HG02623 (cell line): Measurements from ENCODE around the gene ITSN1.
A peak's percentile ranks its signal among the peaks of the same experiment; 100 is the strongest.
"Not testable (repeated sequence)": the region's sequence is repeated elsewhere in the genome, so short reads cannot be mapped to it uniquely, and the experiment has no call there.

Source experiments
- ATAC-seq: cut with Tn5 transposase; IDR thresholded peaks from one replicate; pipeline ENCODE4 v1.9.1; 2021; ENCODE audit warnings: moderate library complexity; ENCODE audit not compliant: unreplicated experiment

ITSN1 gene

DNA sequence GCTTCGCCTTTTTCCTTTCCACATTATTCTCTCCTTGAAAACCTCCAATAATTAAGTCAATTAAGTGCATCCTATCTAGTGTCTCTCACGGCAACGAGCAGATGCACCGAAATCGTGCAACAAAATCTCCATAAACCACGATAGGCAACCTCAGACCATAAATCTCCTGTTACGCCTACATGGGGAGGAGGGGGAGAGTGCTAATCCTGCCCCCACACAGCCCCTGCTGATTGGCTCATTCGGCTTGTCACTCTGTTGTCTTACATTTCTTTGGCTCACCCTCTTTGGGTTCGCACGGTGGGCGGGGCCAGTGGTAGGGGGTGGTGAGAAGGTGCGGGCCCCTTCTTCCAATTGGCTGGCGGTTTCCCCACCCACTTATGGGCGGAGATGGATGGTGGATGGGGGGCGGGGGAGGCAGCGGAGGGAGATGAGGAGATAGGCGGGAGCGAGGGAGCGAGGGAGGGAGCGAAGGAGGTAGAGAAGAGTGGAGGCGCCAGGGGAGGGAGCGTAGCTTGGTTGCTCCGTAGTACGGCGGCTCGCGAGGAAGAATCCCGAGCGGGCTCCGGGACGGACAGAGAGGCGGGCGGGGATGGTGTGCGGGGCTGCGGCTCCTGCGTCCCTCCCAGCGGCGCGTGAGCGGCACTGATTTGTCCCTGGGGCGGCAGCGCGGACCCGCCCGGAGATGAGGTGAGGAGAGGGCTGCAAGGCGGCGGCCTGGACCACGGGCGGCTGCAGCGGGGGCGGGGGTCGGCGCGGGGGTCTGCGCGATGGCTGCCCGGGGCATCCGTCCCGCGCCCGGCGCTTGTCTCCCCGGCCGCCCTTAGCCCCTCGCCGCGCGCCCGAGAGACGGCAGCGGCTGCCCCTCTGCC, at the start of gene ITSN1:
TSS of gene ITSN1 (plus strand) at position 475 of the 869 bp plus-strand sequence. CDS start 76,328 bp downstream, outside the sequence.
- ATAC-seq = peak; percentile 80

DNA sequence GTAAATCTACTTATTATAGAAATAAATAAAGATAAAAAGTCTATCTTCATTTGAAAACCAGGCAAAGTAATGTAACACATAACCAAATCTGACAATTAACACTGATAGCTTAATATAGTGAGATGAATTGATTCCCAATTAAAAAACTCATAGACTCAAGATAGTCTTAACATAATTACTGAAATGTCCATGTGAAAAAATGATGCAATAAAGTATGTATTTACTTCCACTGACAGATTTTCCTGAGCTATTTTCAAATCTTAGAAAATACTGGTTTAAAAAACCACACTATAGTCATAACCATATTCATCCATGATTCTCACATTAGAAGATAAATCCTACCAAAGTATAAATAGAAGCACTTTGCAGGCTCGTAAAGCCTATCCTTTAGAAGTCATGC, 44.2 kb upstream of the ITSN1 start:
- ATAC-seq = no peak

DNA sequence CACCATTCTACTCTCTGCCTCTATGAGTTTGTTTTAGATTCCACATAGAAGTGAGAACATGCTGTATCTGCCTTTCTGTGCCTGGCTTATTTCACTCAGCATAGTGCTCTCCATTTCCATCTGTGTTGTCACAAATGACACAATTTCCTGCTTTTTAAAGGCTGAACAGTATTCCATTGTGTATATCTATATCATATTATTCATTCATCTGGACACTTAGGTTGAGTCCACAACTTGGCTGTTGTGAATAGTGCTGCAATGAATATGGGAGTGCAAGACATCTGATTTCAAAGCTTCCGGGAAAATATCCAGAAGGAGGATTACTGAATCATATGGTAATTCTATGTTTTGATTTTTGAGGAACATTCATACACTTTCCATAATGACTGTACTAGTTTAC, 33.7 kb upstream of the ITSN1 start:
- ATAC-seq = no peak

GRCh38 chr21:33611006-33611744, 31.1 kb upstream of the ITSN1 start:
- no peak for ATAC-seq

- ATAC-seq = not testable (repeated sequence)
Measured at GRCh38 chr21:33617565-33617964, 24.7 kb upstream of the ITSN1 start.

DNA sequence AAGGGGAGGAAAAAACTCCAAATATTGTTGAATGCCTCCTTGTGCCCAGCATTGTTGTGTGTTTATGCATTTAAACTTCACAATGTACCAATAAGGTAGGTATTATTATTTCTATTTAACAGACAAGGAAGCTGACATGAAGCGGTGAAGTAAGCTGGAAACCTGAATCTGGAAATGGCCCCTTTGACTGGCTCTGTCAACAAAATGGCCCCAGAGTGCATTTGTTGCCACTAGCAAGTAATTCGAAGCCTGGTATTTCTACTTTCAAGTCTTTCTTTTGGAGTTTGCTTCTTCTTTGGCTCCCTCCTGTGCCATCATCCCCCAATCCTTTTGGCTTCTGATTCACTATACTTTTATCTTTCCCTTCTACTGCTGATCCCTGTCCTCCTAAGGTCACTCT, 23.9 kb upstream of the ITSN1 start:
- ATAC-seq = no peak

GRCh38 chr21:33619726-33620125, 22.6 kb upstream of the ITSN1 start:
- ATAC-seq = no peak

GRCh38 chr21:33622253-33622652, 20.0 kb upstream of the ITSN1 start:
- ATAC-seq = no peak

- ATAC-seq = not testable (repeated sequence)
Measured at GRCh38 chr21:33626151-33626550, 16.1 kb upstream of the ITSN1 start.

GRCh38 chr21:33634254-33634653, 8.0 kb upstream of the ITSN1 start:
- ATAC-seq = no peak

DNA sequence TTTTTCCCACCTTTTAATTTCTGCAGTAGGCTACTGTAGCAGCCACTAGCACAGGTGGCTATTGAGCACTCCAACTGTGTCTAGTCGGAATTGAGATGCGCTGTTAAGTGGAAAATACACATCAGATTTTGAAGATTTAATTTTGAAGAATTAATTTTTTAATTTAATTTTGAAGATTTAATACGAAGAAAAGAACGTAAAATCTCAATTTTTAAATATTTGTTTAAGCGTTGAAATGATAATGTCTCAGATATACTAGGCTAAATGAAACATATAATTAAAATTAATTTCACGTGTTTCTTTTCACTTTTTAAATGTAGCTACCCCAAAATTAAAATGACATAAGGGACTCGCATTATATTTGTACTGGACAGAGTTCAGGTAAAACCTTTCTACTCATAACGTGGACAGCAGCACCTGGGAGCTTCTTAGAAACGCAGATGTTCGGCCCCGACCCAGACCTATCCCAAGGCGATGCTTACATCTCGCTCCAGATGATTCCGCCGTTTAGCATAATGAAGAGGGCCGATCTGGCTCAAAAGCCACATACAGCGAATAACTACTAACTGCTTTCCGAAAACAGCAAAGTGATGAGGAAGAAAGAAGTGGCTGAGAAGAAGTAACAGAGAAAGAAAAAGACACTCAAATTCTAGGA, 1.5 kb upstream of the ITSN1 start:
- ATAC-seq = no peak

GRCh38 chr21:33641352-33642026, 812 bp upstream of the ITSN1 start, which contains the start of gene CRYZL1:
Gene CRYZL1 (minus strand): TSS chr21:33641741. CDS start chr21:33631551, 10,190 bp downstream.
- ATAC-seq = peak; percentile 85

GRCh38 chr21:33642896-33643657, 776 bp downstream of the ITSN1 start:
- ATAC-seq = no peak

GRCh38 chr21:33643658-33644311, 1.5 kb downstream of the ITSN1 start:
- ATAC-seq = no peak

- no peak for ATAC-seq
Measured at GRCh38 chr21:33644383-33645074, 2.2 kb downstream of the ITSN1 start.

- no peak for ATAC-seq
Measured at GRCh38 chr21:33645730-33646129, 3.4 kb downstream of the ITSN1 start.

- no peak for ATAC-seq
Measured at GRCh38 chr21:33647587-33647986, 5.3 kb downstream of the ITSN1 start.

DNA sequence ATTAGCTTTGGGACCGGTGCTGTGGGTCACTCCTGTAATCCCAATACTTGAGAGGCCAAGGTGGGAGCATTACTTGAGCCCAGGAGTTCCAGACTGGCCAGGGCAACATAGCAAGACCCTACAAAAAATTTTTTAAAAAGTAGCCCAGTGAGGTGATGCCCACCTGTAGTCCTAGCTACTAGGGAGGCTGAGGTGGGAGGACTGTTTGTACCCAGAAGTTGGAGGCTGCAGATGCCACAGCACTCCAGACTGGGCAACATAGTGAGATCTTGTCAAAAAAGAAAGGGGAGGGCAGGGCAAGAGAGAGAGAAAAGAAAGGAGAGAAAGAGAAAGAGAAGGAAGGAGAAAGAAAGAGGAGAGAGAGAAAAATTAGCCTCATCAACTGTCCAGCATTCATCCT, 6.3 kb downstream of the ITSN1 start:
- no peak for ATAC-seq

DNA sequence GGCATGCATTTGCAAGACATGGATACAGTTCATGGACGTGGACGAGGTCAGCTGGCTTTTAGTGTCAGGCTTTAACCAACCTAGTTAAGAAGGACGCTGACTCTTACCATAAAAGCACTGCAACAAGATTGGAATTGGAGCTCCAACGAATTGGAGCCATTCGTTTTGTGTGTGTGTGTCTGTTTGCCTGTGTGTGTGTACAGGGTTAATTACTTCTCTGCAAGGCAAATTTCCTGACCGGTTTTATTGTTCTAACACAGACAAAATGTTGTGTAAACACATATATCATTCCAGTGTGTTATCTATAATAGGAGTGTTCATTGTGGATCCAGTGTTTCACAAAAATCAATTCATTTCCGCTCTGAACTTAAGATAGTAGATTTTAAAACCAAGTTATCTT, 7.9 kb downstream of the ITSN1 start:
- no peak for ATAC-seq
